Bronchial epithelial cell (primary cell): ENCODE data around the gene MORC1. TPM values are rescaled to one million over a fixed set of nuclear protein-coding genes. Genes with fewer than 3 reads are reported as not detected.

Experiments
- DNase-seq: peaks from one replicate; pipeline ENCODE4 v3.0.0-alpha.2; 2010; ENCODE audit warnings: low read depth
- FAIRE-seq: peaks from 2 replicates; lab custom pipeline; 2011; peaks lifted over from hg19 to GRCh38; lab: Jason Lieb, UNC
- H3K27me3 ChIP-seq: 2 replicates; pipeline ENCODE4 v1.5.1; 2011; ENCODE audit warnings: low read length; ENCODE audit not compliant: control insufficient read depth, insufficient read depth
- H3K36me3 ChIP-seq: 2 replicates; pipeline ENCODE4 v1.5.1; 2011; ENCODE audit warnings: low read length; ENCODE audit not compliant: control insufficient read depth, insufficient read depth
- H3K4me3 ChIP-seq: 2 replicates; pipeline ENCODE4 v1.5.1; 2011; ENCODE audit warnings: mild to moderate bottlenecking, low read depth, low read length, control low read depth
- total RNA-seq: library from RNA; depleted of rRNA; stranded (reverse); fragments of >200 nt; gene quantifications from 2 replicates; pipeline ENCODE4 v1.2.1, GENCODE V29; 2014
- TF ChIP-seq, protein P1 (sequence below): IDR thresholded peaks from 2 replicates; pipeline ENCODE4 v1.5.1; 2011; ENCODE audit warnings: mild to moderate bottlenecking, moderate library complexity, low read length, control low read depth, inconsistent platforms; ENCODE audit not compliant: insufficient read depth, severe bottlenecking

Gene MORC1
- total RNA-seq, 1 donor from 2014 or later, result not detected

GRCh38 chr3:109073116-109073515 lies 44.8 kb downstream of the MORC1 start:
- no peaks in the 10 kb centered on the region for H3K36me3 ChIP-seq
- no peak overlapping the region for H3K4me3 ChIP-seq
- TF ChIP-seq, protein P1, sequence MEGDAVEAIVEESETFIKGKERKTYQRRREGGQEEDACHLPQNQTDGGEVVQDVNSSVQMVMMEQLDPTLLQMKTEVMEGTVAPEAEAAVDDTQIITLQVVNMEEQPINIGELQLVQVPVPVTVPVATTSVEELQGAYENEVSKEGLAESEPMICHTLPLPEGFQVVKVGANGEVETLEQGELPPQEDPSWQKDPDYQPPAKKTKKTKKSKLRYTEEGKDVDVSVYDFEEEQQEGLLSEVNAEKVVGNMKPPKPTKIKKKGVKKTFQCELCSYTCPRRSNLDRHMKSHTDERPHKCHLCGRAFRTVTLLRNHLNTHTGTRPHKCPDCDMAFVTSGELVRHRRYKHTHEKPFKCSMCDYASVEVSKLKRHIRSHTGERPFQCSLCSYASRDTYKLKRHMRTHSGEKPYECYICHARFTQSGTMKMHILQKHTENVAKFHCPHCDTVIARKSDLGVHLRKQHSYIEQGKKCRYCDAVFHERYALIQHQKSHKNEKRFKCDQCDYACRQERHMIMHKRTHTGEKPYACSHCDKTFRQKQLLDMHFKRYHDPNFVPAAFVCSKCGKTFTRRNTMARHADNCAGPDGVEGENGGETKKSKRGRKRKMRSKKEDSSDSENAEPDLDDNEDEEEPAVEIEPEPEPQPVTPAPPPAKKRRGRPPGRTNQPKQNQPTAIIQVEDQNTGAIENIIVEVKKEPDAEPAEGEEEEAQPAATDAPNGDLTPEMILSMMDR, result no peak
- no peaks in the 10 kb centered on the region for H3K27me3 ChIP-seq
- no peak for DNase-seq
- no peak for FAIRE-seq

DNA sequence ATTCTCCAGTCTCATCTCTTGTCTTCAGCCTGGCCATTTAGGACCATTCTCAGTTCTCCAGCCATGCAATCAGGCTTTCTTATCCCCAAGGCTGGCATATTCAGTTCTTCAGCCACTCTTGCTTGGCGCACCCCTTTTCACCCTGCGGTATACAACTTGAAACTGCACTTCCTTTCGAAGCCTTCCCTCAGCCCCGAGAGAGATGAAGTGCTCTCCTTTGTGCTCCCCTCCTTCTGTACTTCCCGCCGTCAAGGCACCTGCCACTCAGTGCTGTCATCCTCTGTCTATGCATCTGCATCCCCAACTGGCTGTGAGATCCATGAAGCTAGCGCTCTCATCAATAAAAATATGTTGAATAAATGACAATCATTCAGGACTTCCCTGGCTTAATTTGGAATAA lies 45.7 kb downstream of the MORC1 start:
- Histone ChIP-seq H3K36me3 (no peaks in the 10 kb centered on the region), H3K4me3 (no peak overlapping the region), H3K27me3 (no peaks in the 10 kb centered on the region)
- TF ChIP-seq, protein P1, result no peak
- no peak for FAIRE-seq
- no peak for DNase-seq

DNA sequence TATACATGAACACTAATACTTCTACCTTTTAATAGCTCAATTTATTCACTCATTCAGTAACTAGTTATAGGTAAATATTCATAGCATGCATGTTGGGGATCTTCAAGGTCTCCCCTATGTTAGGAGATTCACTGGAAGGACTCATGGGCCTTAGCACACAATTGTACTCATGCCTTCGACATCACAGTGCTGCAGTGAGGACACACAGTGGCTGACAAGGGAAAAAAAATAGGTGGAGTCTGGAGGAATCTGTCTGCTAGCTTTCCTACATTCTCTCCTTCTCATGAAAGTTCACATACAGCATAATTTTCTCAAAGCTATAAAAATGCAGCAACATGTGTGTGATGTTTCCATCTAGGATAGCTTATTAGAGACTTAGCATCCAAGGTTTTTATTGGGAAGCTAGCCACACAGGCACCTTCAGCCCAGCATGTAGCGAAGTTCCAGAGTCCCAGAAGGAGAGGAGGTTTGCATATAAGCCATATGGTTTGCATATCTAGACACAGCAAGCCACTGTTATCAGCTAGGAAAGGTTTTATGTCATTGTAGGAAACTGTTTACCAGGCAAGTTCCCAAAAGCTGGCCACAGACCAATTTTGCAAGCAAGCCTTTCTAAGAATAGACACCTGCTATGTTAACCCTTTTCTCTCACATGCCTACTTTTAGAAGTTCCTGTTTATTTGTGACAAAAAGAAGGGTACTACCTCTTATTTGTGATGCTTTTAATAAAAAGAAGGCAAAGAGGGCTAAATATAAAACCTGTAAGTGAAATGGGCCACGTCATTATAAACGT lies 46.4 kb downstream of the MORC1 start:
- TF ChIP-seq, protein P1, result no peak
- FAIRE-seq, result no peak
- H3K27me3 ChIP-seq, result no peaks in the 10 kb centered on the region
- no peaks in the 10 kb centered on the region for H3K36me3 ChIP-seq
- DNase-seq, result no peak
- no peak overlapping the region for H3K4me3 ChIP-seq

DNA sequence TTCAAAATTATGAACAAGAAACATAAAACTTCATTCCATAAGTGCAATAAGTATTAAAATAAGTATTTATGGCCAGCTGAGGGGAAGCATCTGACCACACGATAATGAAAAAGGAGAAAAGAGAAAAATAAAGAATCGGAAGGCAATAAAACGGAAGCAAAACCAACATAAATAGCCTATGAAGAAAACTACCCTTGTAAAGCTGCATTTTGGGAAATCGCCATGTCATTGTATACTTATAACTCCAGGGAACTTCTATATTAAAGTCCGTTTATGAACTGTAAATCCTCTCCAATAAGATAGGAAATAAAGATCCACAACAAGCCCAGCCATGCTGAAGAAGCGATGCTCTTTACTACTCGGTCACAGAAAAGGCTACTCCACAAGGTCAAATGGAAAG lies 47.7 kb downstream of the MORC1 start:
- DNase-seq, result no peak

GRCh38 chr3:109066864-109067263 lies 51.1 kb downstream of the MORC1 start:
- FAIRE-seq, result no peak
- no peaks in the 10 kb centered on the region for H3K27me3 ChIP-seq
- no peak for DNase-seq
- TF ChIP-seq, protein P1, result no peak
- no peaks in the 10 kb centered on the region for H3K36me3 ChIP-seq
- no peak overlapping the region for H3K4me3 ChIP-seq

More for the DNA sequence above, 47.7 kb downstream of the MORC1 start:
- H3K36me3 ChIP-seq, result no peaks in the 10 kb centered on the region
- TF ChIP-seq, protein P1, result no peak
- no peak overlapping the region for H3K4me3 ChIP-seq
- no peaks in the 10 kb centered on the region for H3K27me3 ChIP-seq
- FAIRE-seq, result no peak
